GM10266 (cell line): ENCODE measurements around the gene CPN2.

Experiments
- DNase-seq: peaks from one replicate; pipeline ENCODE4 v3.0.0; 2012; ENCODE audit errors: extremely low spot score
- CTCF ChIP-seq: IDR thresholded peaks from 2 replicates; pipeline ENCODE4 v1.5.1; 2012; ENCODE audit warnings: mild to moderate bottlenecking, low read depth; ENCODE audit not compliant: control insufficient read depth, insufficient read depth; ENCODE audit errors: missing control alignments

The CPN2 gene

GRCh38 chr3:194374935-194375334 lies 23.8 kb upstream of the CPN2 start:
- no peak for DNase-seq
- TF ChIP-seq CTCF = no peak

GRCh38 chr3:194373899-194374298 lies 22.8 kb upstream of the CPN2 start:
- no peak for DNase-seq
- TF ChIP-seq CTCF = no peak

GRCh38 chr3:194373028-194373427 lies 21.9 kb upstream of the CPN2 start:
- no peak for DNase-seq
- TF ChIP-seq CTCF = no peak

- no peak for TF ChIP-seq CTCF
Observed at GRCh38 chr3:194370753-194371152, 19.6 kb upstream of the CPN2 start.

GRCh38 chr3:194369522-194370279 lies 18.6 kb upstream of the CPN2 start, which contains the start of gene LRRC15:
Gene LRRC15, minus strand, starts transcription at chr3:194369743. Its CDS starts 8,700 bp downstream, at chr3:194361043.
- TF ChIP-seq CTCF = no peak
- no peak for DNase-seq

More at GRCh38 chr3:194370753-194371152, 19.6 kb upstream of the CPN2 start:
- no peak for DNase-seq

- no peak for TF ChIP-seq CTCF
- DNase-seq = no peak
Observed at GRCh38 chr3:194368918-194369317, 17.8 kb upstream of the CPN2 start.
